Stimulated activated naive CD8-positive, alpha-beta T cell treated with anti-CD3 and anti-CD28 coated beads, Interleukin-15, Interleukin-2, amounts not matched to agents 100 ng/mL and 50 ng/mL, for 24 hours (primary cell): ENCODE results near the gene GLI3.

Source experiments
- H3K27ac Mint-ChIP-seq: one replicate; pipeline ENCODE4 v1.8.0; 2021; ENCODE audit warnings: mild to moderate bottlenecking, mixed read lengths
- H3K27me3 Mint-ChIP-seq: one replicate; pipeline ENCODE4 v1.8.0; 2021; ENCODE audit warnings: mixed read lengths
- H3K36me3 Mint-ChIP-seq: one replicate; pipeline ENCODE4 v1.8.0; 2021; ENCODE audit warnings: low read depth, mixed read lengths
- H3K4me1 Mint-ChIP-seq: one replicate; pipeline ENCODE4 v1.8.0; 2021; ENCODE audit warnings: low read depth, mixed read lengths
- H3K4me3 Mint-ChIP-seq: one replicate; pipeline ENCODE4 v1.8.0; 2021; ENCODE audit warnings: mild to moderate bottlenecking, mixed read lengths
- H3K9me3 Mint-ChIP-seq: one replicate; pipeline ENCODE4 v1.8.0; 2021; ENCODE audit warnings: mixed read lengths

GLI3 gene

DNA sequence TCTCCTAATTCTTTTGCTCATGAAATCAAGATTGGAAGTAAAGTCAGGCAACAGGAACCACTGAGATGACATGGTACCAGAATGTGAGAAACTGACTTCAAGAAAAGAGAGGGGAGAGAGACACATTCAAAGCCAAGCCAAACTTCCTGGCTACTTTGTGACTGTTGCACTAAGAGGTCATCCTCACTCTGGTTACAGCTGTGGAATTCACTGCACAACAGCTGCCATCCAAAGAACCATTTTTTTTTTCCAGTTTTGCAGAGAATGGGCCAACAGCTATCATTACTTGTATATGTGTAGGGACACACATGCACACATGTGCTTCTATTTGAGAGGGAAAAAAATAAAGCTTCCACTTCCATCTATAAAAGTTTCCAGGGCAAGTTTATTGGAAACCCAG, 203.5 kb downstream of the GLI3 start:
- Mint-ChIP-seq H3K36me3 (no peaks in the 10 kb centered on the region), H3K4me3 (no peak overlapping the region), H3K9me3 (no peaks in the 10 kb centered on the region), H3K27ac (no peak overlapping the region), H3K27me3 (no peaks in the 10 kb centered on the region), H3K4me1 (no peaks in the 10 kb centered on the region)

DNA sequence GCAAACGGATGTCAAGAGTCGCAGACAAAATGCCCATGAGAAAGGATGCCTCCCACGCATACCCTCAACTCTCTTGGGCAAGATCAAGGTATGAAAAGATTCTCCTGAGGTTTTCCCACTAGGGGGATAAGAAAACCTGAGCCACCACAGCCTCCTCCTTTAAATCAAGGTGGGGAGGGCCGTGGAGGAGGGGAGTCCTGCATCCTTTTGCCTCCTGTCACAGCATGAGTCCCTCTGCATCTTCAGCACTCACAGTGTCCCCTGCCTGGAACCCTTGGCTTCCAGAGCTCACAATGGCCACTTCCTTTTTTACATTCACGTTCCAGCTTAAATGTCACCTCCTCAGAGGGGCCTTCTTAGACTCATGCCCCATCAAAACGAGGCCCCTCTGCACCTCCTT, 207.6 kb downstream of the GLI3 start:
- Mint-ChIP-seq H3K4me3 (no peak overlapping the region), H3K36me3 (no peaks in the 10 kb centered on the region), H3K27me3 (peaks cover 4% of the 10 kb centered on the region), H3K4me1 (no peaks in the 10 kb centered on the region), H3K9me3 (no peaks in the 10 kb centered on the region), H3K27ac (no peak overlapping the region)

- peaks cover 4% of the 10 kb centered on the region for H3K27me3 Mint-ChIP-seq
- H3K4me1 Mint-ChIP-seq, result no peaks in the 10 kb centered on the region
- no peaks in the 10 kb centered on the region for H3K36me3 Mint-ChIP-seq
- H3K27ac Mint-ChIP-seq, result no peak overlapping the region
- no peaks in the 10 kb centered on the region for H3K9me3 Mint-ChIP-seq
- no peak overlapping the region for H3K4me3 Mint-ChIP-seq
Measured at GRCh38 chr7:42027521-42027920, 209.5 kb downstream of the GLI3 start.

DNA sequence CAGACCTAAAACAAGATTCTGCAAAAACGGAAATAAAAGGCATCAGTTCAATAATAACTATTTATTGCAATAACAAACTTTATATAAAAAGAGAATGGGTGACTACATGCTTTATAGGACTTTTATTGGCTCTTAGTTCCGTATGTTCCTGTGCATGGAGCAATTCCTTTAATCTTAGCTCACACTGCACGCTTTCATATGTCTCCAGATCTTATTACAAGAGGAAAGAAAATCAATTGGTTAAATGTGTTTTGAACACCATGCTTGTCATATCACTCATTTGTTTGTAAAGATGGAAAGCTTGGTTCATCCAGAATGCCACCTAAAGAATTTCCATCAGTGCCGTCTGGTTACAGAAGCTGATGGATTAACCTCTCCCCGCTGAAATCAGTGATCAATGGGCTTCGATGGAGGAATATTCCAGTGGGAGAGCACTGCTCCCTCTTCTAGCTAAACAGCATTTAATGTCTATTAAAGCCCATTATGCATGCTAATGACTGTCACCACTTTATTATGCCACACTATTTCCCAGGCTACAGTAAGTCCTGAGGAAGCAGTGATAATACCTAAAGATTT, 210.3 kb downstream of the GLI3 start:
- no peaks in the 10 kb centered on the region for H3K36me3 Mint-ChIP-seq
- H3K9me3 Mint-ChIP-seq, result no peaks in the 10 kb centered on the region
- H3K4me1 Mint-ChIP-seq, result no peaks in the 10 kb centered on the region
- peaks cover 8% of the 10 kb centered on the region for H3K27me3 Mint-ChIP-seq
- no peak overlapping the region for H3K27ac Mint-ChIP-seq
- H3K4me3 Mint-ChIP-seq, result no peak overlapping the region

DNA sequence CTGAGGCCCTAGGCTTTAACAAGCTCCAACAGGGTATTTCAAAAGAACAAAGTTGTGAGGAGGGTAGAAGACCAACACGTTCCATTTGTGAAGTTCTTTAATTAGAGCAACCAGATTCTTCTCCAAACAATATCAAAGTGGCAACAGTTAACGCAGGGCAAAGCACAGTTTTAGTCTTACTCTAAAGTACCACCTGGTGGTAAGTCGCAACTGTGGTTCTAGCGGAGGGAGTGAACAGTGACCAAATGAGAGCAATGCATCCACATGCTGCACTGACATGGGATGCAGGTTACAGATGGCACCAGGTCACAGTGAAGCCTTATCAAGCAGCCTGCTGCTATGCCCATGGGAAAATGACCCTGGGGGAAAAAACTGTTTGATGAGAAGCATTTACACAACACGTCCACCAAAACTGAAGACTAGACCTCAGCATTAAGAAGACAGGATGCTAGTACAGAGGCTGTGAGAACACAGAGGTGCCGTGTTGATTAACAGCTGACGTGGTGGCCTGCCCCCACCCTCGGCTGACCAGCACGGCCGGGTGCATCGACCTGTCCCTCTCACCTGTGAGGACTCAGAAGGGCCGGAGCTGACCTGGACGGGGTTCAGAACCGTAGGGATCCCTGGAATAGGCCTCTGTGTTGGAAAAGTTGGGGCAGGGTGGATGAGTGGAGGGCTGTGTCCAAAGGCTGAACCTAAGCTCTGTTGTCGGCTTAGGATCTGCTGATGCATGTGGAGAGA, 211.2 kb downstream of the GLI3 start:
- peaks cover 8% of the 10 kb centered on the region for H3K27me3 Mint-ChIP-seq
- no peak overlapping the region for H3K4me3 Mint-ChIP-seq
- no peaks in the 10 kb centered on the region for H3K4me1 Mint-ChIP-seq
- no peak overlapping the region for H3K27ac Mint-ChIP-seq
- no peaks in the 10 kb centered on the region for H3K9me3 Mint-ChIP-seq
- no peaks in the 10 kb centered on the region for H3K36me3 Mint-ChIP-seq

GRCh38 chr7:42024537-42024936, 212.5 kb downstream of the GLI3 start:
- Mint-ChIP-seq H3K27me3 (peaks cover 13% of the 10 kb centered on the region), H3K4me3 (no peak overlapping the region), H3K27ac (no peak overlapping the region), H3K9me3 (no peaks in the 10 kb centered on the region), H3K4me1 (no peaks in the 10 kb centered on the region), H3K36me3 (no peaks in the 10 kb centered on the region)

DNA sequence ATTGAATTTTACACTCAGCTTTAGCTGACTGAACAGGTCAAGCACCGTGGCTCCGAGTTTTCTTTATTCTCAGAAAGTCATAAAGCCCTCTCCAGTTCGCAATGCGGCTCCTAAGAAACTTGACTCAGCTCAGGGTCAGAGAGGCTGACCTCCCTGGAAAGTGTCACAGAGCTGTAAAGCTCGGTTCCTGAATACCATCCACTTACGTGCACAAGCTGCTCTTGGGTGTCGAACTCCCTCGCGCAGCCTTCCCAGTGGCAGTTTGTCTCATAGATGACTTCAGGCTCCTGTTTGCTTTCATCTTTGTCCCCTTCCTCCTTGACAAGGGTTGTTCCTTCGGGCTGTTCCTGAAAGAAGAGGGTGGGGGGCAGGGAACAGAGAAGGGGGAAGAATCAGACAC, 213.7 kb downstream of the GLI3 start:
- Mint-ChIP-seq H3K9me3 (no peaks in the 10 kb centered on the region), H3K4me1 (no peaks in the 10 kb centered on the region), H3K27ac (no peak overlapping the region), H3K36me3 (no peaks in the 10 kb centered on the region), H3K4me3 (no peak overlapping the region), H3K27me3 (peaks cover 22% of the 10 kb centered on the region)

DNA sequence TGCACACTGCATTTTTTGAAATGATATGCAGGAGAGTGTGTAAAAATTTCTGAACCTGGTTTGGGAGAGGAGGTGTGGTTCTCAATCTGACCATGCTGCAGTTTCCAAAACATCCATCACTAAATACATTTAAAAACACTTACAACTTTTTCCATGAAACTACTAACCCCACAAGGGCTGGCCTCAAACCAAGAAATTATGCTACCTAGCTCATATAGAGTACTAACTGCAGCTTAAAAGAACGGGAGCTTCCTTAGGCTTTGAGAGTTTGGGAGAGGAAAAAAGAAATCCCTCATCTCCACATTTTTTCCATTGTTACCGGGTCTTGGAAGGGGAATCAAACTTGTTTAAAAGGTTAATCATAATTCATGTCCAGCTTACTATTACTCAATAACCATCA, 214.2 kb downstream of the GLI3 start:
- H3K36me3 Mint-ChIP-seq, result no peaks in the 10 kb centered on the region
- H3K9me3 Mint-ChIP-seq, result no peaks in the 10 kb centered on the region
- no peak overlapping the region for H3K27ac Mint-ChIP-seq

DNA sequence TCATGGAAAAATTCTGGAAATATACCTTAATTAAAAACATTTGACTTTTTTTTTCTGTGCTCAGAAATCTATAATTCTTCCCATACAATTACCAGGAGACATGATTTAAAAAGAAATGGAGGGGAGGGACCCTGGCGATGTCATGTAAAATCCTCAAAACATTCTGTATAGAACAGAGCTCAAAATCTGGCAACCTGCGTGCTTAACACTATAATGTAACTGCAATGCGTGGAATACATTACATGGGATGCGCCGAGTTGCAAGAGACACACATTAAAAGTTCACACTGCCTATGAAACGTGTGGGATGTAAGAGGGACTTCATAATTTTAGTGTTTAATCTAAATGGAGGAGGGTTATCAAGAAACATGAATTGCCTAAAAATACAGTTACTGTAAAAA, 215.0 kb downstream of the GLI3 start:
- H3K27me3 Mint-ChIP-seq, result peaks cover 31% of the 10 kb centered on the region
- no peaks in the 10 kb centered on the region for H3K4me1 Mint-ChIP-seq
- no peaks in the 10 kb centered on the region for H3K36me3 Mint-ChIP-seq
- H3K9me3 Mint-ChIP-seq, result no peaks in the 10 kb centered on the region
- no peak overlapping the region for H3K27ac Mint-ChIP-seq
- H3K4me3 Mint-ChIP-seq, result no peak overlapping the region

More for the DNA sequence above, 214.2 kb downstream of the GLI3 start:
- Mint-ChIP-seq H3K4me3 (no peak overlapping the region), H3K27me3 (peaks cover 25% of the 10 kb centered on the region), H3K4me1 (no peaks in the 10 kb centered on the region)

DNA sequence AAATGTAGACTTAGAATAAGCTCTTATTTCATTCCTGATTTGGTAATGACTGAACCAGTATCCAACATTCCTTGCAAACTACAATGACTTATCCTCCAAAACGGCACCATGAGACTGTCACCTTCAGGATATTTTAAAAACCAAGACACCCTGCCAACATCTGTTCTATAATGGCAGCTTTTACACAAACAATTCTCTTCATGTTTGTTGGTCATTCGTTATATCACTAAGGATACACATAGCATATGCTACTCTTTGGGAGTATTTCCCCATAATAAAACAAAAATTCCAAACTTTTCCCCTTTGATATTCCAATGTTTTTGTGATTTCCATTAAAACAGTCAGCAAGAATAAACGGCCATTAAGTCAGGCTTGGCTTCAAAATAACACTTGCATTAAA, 215.4 kb downstream of the GLI3 start:
- H3K36me3 Mint-ChIP-seq, result no peaks in the 10 kb centered on the region
- H3K4me1 Mint-ChIP-seq, result no peaks in the 10 kb centered on the region
- peaks cover 3% of the 10 kb centered on the region for H3K9me3 Mint-ChIP-seq
- no peak overlapping the region for H3K4me3 Mint-ChIP-seq
- peaks cover 35% of the 10 kb centered on the region for H3K27me3 Mint-ChIP-seq
- H3K27ac Mint-ChIP-seq, result no peak overlapping the region

GRCh38 chr7:42020061-42020460, 216.9 kb downstream of the GLI3 start:
- H3K4me3 Mint-ChIP-seq, result no peak overlapping the region
- H3K4me1 Mint-ChIP-seq, result no peaks in the 10 kb centered on the region
- H3K9me3 Mint-ChIP-seq, result peaks cover 4% of the 10 kb centered on the region
- H3K36me3 Mint-ChIP-seq, result no peaks in the 10 kb centered on the region
- H3K27ac Mint-ChIP-seq, result no peak overlapping the region
- H3K27me3 Mint-ChIP-seq, result peaks cover 36% of the 10 kb centered on the region

DNA sequence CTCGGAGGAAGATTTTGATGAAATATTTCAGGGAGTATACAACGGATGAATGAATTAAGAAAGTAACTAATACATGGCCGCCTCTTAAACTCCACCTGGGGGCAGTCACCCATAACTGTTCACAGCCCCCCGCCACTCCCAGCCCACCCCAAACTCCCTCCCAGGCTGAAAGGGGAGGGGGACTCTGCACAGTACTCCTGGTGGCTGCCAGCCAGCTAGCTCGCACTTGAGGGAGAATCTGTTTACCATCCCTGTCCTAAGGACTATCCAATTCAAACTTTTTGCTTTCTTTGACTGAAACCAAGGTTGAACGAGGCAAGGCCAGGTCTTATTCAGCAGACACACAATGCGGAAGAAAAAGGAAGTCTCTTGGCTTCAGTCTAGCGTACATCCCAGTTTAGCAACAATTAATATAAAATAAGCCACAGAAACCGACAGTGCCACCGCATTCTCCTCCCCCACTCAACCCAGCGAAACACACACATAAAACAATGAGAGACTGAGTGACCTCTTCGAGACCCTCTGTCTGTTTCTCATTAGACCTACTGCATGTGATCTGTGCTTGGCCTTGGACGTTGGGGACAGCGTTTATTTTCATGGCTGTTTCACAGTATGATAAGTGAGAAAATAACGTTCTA, 219.5 kb downstream of the GLI3 start:
- Mint-ChIP-seq H3K9me3 (peaks cover 12% of the 10 kb centered on the region), H3K27me3 (peaks cover 36% of the 10 kb centered on the region), H3K27ac (no peak overlapping the region), H3K36me3 (peaks cover 6% of the 10 kb centered on the region), H3K4me3 (no peak overlapping the region), H3K4me1 (no peaks in the 10 kb centered on the region)

- Mint-ChIP-seq H3K4me1 (no peaks in the 10 kb centered on the region), H3K4me3 (no peak overlapping the region), H3K36me3 (peaks cover 6% of the 10 kb centered on the region), H3K27ac (no peak overlapping the region), H3K27me3 (peaks cover 31% of the 10 kb centered on the region), H3K9me3 (peaks cover 12% of the 10 kb centered on the region)
Measured at GRCh38 chr7:42016517-42016916, 220.5 kb downstream of the GLI3 start.

GRCh38 chr7:42014625-42015618, 222.1 kb downstream of the GLI3 start:
- no peaks in the 10 kb centered on the region for H3K4me1 Mint-ChIP-seq
- H3K4me3 Mint-ChIP-seq, result no peak overlapping the region
- peaks cover 6% of the 10 kb centered on the region for H3K36me3 Mint-ChIP-seq
- H3K27me3 Mint-ChIP-seq, result peaks cover 29% of the 10 kb centered on the region
- peaks cover 12% of the 10 kb centered on the region for H3K9me3 Mint-ChIP-seq
- H3K27ac Mint-ChIP-seq, result no peak overlapping the region
